ENCODE results near the gene BTF3.

DNA sequence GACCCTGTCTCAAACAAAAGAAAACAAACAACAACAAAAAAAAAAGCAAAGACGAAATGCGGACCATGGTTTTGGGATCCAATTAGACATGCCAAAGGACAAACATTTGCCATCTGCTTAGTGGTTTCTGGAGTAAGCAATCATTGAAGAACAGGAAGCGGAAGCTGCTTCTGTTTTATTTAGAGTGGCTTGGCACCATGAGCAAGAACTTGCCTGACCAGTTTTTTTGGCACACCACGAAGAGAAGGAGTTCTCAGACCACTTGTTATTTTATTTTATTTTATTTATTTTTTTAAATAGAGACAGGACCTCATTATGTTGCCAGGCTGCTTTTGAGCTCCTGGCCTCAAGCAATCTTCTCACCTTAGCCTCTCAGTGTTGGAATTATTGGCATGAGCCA lies 17.0 kb downstream of the BTF3 start:
- no peak for TF ChIP-seq POLR2A (IDR thresholded peaks at IDR 0.05)
- TF ChIP-seq, protein P1, sequence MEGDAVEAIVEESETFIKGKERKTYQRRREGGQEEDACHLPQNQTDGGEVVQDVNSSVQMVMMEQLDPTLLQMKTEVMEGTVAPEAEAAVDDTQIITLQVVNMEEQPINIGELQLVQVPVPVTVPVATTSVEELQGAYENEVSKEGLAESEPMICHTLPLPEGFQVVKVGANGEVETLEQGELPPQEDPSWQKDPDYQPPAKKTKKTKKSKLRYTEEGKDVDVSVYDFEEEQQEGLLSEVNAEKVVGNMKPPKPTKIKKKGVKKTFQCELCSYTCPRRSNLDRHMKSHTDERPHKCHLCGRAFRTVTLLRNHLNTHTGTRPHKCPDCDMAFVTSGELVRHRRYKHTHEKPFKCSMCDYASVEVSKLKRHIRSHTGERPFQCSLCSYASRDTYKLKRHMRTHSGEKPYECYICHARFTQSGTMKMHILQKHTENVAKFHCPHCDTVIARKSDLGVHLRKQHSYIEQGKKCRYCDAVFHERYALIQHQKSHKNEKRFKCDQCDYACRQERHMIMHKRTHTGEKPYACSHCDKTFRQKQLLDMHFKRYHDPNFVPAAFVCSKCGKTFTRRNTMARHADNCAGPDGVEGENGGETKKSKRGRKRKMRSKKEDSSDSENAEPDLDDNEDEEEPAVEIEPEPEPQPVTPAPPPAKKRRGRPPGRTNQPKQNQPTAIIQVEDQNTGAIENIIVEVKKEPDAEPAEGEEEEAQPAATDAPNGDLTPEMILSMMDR (IDR thresholded peaks at IDR 0.05): no peak
